ENCODE data around the gene STIM1.

STIM1 gene

DNA sequence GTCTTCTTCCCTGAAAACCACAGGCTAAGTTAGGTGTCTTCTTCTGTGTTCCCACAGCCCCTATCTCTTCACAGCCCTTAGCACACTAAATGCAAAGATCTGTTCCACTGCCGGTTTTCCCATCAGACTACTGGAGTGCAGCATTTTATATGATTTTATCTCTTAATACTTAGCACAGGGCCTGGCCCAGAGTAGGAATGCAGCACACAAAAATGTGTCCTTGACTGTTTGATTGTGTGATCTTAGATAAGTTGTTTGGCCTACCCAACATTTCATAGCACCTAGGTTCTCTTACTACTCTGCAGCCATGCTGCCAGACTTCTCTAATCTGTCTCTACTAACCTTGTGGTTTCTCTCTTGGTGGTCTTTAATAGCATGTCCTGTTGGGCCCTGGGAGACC, 185.0 kb downstream of the STIM1 start:
- Histone ChIP-seq H3K36me3 (ENCODE audit: control insufficient read depth, insufficient read depth, low read length) (no peaks in the 10 kb centered on the region), H3K27me3 (replicated peaks; ENCODE audit: control insufficient read depth, insufficient read depth, low read length) (no peaks in the 10 kb centered on the region), H3K4me3 (replicated peaks; ENCODE audit: low read depth, low read length) (no peak overlapping the region)
- TF ChIP-seq, protein P1, sequence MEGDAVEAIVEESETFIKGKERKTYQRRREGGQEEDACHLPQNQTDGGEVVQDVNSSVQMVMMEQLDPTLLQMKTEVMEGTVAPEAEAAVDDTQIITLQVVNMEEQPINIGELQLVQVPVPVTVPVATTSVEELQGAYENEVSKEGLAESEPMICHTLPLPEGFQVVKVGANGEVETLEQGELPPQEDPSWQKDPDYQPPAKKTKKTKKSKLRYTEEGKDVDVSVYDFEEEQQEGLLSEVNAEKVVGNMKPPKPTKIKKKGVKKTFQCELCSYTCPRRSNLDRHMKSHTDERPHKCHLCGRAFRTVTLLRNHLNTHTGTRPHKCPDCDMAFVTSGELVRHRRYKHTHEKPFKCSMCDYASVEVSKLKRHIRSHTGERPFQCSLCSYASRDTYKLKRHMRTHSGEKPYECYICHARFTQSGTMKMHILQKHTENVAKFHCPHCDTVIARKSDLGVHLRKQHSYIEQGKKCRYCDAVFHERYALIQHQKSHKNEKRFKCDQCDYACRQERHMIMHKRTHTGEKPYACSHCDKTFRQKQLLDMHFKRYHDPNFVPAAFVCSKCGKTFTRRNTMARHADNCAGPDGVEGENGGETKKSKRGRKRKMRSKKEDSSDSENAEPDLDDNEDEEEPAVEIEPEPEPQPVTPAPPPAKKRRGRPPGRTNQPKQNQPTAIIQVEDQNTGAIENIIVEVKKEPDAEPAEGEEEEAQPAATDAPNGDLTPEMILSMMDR (IDR thresholded peaks at IDR 0.05; ENCODE audit: insufficient read depth, low read length, poor library complexity, severe bottlenecking), result no peak
- no peak for DNase-seq (ENCODE audit: extremely low read depth, insufficient read length)

DNA sequence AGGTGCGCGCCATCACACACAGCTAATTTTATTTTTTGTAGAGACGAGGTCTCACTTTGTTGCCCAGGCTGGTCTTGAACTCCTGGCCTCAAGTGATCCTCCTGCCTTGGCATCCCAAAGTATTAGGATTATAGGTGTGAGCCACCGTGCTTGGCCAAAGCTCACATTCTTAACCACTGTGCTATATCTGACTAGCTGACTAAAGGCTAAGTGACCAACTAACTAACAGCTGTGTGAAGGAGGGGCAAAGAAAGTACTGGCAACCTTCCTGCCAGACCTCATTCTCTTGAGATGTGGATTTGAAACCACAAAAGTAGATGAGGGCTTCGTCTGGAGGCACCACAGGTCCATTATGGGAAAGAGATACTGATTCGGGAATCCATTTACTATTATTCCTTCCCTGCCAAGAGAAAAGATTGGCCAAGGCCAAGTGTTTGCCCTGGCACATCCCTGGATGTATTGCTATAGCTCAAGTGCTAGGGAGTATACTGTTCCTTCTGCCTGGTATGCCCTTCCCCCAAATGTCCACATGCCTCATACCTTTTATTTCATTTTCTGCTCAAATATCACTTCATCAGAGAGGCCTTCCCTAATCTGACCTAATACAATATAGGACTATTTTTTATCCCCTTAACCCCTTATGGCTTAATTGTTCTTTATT, 186.4 kb downstream of the STIM1 start:
- Histone ChIP-seq H3K27me3 (replicated peaks; ENCODE audit: control insufficient read depth, insufficient read depth, low read length) (no peaks in the 10 kb centered on the region), H3K36me3 (ENCODE audit: control insufficient read depth, insufficient read depth, low read length) (no peaks in the 10 kb centered on the region), H3K4me3 (replicated peaks; ENCODE audit: low read depth, low read length) (no peak overlapping the region)
- TF ChIP-seq, protein P1 (IDR thresholded peaks at IDR 0.05; ENCODE audit: insufficient read depth, low read length, poor library complexity, severe bottlenecking), result no peak
- DNase-seq (ENCODE audit: extremely low read depth, insufficient read length), result no peak

DNA sequence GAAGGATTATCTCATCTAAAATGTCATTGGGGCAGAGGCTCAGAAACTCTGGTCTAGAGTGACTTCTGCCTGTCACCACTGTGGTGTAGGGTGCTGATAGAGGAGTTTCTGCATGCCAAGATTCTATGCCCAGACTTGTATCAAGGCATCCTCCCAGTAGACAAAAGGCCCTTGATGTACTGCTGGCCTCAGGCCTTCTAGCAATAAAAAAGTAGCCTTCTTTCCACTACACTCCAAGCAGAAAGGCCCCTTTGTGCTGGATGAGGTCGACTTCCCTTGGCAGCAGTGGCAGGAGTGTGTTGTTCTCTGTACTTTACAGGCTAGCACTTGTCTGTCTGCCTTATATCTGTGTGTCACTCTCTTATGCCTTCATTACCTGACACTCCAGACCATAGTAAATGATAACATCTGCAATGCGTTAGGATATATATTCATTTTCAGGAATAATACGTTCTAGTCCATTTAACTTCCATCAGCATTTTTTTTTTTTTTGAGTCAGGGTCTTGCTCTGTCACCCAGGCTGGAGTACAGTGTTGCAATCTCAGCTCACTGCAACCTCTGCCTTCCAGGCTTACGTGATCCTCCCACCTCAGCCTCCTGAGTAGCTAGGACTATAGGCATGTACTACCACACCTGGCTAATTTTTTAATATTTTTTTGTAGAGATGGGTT, 189.6 kb downstream of the STIM1 start:
- no peaks in the 10 kb centered on the region for H3K27me3 ChIP-seq (replicated peaks; ENCODE audit: control insufficient read depth, insufficient read depth, low read length)
- no peak overlapping the region for H3K4me3 ChIP-seq (replicated peaks; ENCODE audit: low read depth, low read length)
- H3K36me3 ChIP-seq (ENCODE audit: control insufficient read depth, insufficient read depth, low read length), result no peaks in the 10 kb centered on the region
- TF ChIP-seq, protein P1 (IDR thresholded peaks at IDR 0.05; ENCODE audit: insufficient read depth, low read length, poor library complexity, severe bottlenecking), result no peak
- no peak for DNase-seq (ENCODE audit: extremely low read depth, insufficient read length)

DNA sequence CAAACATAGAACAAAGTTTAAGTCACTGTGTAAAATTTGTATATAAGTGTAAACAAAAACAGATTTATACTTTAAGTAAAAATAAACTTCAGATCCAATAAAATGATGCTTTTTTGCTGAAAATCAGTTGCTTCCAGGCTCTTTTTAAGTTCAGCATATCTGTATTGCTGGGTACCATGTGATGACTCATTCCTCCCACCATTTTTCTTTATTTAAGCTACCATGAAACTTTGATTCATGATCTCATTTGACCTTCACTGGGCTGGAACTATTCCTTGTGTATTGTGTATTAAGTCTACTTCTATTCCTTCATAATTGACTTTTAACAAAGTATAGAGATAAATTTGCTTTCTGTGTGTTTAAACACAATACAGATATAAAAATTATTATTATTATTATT, 192.9 kb downstream of the STIM1 start:
- no peaks in the 10 kb centered on the region for H3K27me3 ChIP-seq (replicated peaks; ENCODE audit: control insufficient read depth, insufficient read depth, low read length)
- TF ChIP-seq, protein P1 (IDR thresholded peaks at IDR 0.05; ENCODE audit: insufficient read depth, low read length, poor library complexity, severe bottlenecking), result no peak
- no peak overlapping the region for H3K4me3 ChIP-seq (replicated peaks; ENCODE audit: low read depth, low read length)
- DNase-seq (ENCODE audit: extremely low read depth, insufficient read length), result no peak
- H3K36me3 ChIP-seq (ENCODE audit: control insufficient read depth, insufficient read depth, low read length), result no peaks in the 10 kb centered on the region

DNA sequence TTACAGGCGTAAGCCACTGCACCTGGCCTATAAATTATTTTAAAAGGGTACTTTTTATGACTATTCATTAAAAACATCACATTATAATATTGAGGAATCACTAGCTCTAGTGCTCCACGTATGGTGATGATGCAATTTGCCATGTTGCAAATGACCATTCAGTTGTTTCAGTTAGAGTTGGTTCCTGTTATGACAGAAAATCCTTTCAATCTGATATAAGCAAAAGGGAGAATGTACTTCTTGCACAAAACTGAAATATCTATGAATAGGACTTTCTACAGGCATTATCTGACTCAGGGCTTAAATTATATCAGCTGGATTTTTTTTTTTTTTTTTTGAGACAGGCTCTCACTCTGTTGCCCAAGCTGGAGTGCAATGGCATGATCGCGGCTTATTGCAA, 193.5 kb downstream of the STIM1 start:
- Histone ChIP-seq H3K4me3 (replicated peaks; ENCODE audit: low read depth, low read length) (no peak overlapping the region), H3K36me3 (ENCODE audit: control insufficient read depth, insufficient read depth, low read length) (no peaks in the 10 kb centered on the region), H3K27me3 (replicated peaks; ENCODE audit: control insufficient read depth, insufficient read depth, low read length) (no peaks in the 10 kb centered on the region)
- TF ChIP-seq, protein P1 (IDR thresholded peaks at IDR 0.05; ENCODE audit: insufficient read depth, low read length, poor library complexity, severe bottlenecking), result no peak
- DNase-seq (ENCODE audit: extremely low read depth, insufficient read length), result peak; percentile 22

Data from GM06990 (cell line).